ENCODE data around the gene TAGAP.

Gene TAGAP

DNA sequence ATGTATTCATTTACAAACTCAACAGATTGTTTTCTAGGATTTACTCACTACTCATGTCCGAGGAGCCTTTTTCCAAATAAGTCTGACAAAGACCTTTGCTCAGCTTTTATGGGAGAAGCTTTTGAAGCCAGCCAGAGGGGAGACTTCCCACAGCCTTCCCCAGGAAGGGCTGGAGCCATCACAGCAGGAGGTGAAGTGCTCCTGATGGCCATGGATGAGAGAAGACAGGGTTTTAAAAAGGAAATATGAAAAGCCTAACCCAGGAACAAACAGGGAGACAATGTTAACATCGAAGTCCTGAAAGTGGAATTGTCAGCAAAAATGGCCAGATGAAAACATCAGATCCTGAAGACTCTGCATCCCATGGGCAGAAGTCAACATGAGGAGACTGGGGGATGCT is 11.6 kb upstream of the TAGAP start:
- TF ChIP-seq, protein P1, sequence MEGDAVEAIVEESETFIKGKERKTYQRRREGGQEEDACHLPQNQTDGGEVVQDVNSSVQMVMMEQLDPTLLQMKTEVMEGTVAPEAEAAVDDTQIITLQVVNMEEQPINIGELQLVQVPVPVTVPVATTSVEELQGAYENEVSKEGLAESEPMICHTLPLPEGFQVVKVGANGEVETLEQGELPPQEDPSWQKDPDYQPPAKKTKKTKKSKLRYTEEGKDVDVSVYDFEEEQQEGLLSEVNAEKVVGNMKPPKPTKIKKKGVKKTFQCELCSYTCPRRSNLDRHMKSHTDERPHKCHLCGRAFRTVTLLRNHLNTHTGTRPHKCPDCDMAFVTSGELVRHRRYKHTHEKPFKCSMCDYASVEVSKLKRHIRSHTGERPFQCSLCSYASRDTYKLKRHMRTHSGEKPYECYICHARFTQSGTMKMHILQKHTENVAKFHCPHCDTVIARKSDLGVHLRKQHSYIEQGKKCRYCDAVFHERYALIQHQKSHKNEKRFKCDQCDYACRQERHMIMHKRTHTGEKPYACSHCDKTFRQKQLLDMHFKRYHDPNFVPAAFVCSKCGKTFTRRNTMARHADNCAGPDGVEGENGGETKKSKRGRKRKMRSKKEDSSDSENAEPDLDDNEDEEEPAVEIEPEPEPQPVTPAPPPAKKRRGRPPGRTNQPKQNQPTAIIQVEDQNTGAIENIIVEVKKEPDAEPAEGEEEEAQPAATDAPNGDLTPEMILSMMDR (IDR thresholded peaks at IDR 0.05; ENCODE audit: low read depth, low read length), result no peak
- no peak for DNase-seq (ENCODE audit: extremely low read depth, low read depth)

DNA sequence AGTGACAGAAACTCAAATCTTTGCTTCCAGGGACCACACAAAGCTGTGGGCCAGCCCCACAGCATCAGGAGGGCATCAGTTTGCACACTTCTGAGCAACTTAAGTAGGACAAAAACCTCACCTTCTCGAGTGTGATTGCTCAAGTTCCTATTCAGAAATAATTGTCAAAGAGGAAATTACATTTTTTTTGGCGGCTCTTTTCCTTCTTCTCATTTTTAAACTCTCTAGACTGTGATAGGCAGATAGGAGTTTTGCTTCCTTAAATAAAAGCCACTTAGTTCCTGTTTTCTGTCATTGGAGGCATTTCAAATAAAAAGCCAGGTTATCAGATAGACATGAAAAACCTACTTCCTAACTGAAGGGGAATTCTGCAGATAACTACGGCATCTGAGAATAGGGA is 11.2 kb upstream of the TAGAP start:
- TF ChIP-seq, protein P1 (IDR thresholded peaks at IDR 0.05; ENCODE audit: low read depth, low read length), result no peak
- no peak for DNase-seq (ENCODE audit: extremely low read depth, low read depth)

DNA sequence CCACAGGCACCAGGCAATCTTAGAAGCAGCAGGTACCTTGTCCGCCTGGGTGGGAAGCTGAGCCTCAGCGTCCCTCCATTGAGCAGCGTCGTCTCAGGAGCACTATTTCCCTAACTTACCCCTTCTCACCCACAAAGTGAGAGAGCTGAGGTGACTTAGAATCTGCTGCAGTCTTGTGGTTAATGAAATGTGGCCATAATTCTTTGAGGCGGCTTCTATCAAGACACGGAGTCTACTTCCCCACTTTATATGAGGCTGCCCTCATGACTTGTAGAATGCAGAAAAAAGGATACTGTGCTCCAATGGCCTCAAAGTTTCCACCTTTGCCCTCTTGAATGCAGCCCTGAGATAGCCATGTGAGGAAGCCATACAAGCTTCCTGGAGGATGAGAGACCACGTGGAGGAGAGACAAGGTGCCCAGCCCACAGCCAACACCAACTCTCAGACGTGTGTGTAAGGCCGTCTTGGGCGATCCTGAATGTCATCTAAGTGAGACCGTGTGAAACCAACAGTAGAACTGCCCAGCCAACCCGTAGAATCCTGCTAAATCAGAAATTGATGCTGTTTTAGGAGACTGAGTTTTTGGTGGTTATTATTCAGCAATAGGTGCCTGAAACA is 9.1 kb upstream of the TAGAP start:
- TF ChIP-seq, protein P1 (IDR thresholded peaks at IDR 0.05; ENCODE audit: low read depth, low read length), result no peak

DNA sequence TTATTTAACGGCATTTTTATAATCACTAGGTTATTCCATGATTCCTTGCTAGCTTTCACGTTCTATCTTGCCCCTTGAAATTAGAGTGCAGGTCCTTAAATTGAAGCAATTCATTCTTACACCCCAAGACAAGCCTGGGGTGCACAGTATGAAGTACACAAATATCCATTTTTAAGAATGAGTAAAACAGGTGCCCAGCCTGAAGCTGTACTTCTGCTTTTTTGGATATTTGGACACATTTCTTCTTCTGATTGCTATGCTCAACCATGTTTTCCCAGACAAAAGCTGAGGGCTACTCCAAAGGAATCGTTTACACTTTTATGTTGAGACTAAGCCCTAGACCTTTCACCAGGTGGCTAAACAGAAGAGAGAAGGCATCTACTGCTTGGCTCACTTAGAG is 7.9 kb upstream of the TAGAP start:
- DNase-seq (ENCODE audit: extremely low read depth, low read depth), result no peak

More for the DNA sequence above, 9.1 kb upstream of the TAGAP start:
- DNase-seq (ENCODE audit: extremely low read depth, low read depth), result no peak

DNA sequence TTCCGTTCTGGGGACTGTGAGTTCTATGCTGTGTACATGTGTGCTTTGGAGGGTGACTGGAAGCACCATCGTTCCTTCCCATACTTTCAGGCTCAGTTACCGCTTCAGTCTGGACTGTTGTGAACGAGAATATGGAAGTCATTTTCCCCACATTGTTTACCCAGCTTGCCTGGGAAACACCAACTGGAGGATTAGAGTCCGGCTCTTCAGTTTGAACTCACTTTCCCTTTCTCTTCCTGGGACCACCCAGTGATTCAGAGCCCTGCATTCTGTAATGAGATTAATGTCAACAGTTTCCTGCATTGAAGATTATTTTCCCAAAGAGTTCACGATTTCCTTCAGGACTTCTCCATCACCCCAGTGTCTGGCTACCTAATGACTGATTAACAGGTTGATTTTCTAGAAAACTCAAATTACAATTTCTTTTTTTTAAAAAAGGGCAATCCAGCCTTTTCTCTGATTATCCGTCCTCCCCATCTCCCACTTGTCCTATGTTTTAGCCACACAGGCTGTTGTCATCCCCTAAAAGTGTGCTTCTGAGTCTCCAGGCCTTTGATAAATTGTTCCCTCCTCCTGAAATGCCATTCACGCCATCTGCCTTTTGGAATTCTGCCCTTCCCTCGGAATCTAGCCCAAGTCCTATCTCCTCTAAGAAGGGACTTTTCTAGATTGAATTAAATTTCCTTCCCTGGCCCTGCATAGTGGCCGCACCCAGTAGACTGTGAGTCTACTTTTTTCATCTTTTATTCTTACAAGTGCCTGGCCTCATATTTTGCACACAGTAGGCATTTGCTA is 3.3 kb upstream of the TAGAP start:
- DNase-seq (ENCODE audit: extremely low read depth, low read depth), result no peak
- TF ChIP-seq, protein P1 (IDR thresholded peaks at IDR 0.05; ENCODE audit: low read depth, low read length), result no peak

More for the DNA sequence above, 7.9 kb upstream of the TAGAP start:
- TF ChIP-seq, protein P1 (IDR thresholded peaks at IDR 0.05; ENCODE audit: low read depth, low read length), result no peak

DNA sequence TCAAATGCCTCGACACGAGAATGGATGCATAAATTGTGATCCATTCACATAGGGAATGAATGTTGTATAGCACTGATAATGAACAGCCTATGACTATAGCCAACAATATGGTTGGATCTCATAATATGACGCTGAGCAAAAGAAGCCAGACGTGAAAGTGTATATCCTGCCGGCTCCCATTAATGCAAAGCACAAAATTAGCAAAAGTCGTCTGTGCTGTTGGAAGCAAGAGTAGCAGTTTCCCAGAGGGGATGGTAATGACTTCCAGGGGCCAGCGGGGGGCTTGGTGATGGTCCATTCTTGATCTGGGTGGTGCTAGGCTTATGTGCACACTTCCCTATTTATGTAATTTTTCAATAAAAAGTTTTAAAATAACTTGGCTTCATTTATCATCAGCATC is 1.0 kb upstream of the TAGAP start:
- TF ChIP-seq, protein P1 (IDR thresholded peaks at IDR 0.05; ENCODE audit: low read depth, low read length), result no peak
- DNase-seq (ENCODE audit: extremely low read depth, low read depth), result no peak

DNA sequence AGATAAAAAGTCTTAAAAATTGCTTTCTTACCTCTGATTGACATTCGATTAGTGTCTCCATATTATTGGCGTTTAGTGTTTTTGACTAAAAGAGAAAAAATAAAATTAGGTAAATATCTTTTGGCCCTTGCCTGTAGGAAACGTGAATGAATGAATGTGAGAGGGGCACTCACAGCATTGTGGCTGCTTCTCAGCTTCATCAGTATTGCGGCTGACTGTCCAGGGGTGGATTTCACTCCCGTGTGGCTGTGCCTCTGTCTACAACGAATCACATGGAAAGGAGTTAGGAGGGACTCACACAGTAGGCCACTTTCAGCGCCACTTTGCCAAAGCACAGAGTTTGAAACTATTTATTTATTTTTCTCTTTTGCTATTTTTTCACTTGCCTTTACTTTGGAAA is 844 bp downstream of the TAGAP start:
- DNase-seq (ENCODE audit: extremely low read depth, low read depth), result no peak
- TF ChIP-seq, protein P1 (IDR thresholded peaks at IDR 0.05; ENCODE audit: low read depth, low read length), result no peak

Data from AG09319 (cell line).